H1 (cell line): ENCODE results near the gene WWC1. TPM values are rescaled to one million over a fixed set of nuclear protein-coding genes. Genes with fewer than 3 reads are reported as not detected.

Experiments
- CTCF ChIA-PET: fragments of 300-600 bp; sonication (Branson Sonifier 250); formaldehyde crosslinking; loops from one replicate; lab custom pipeline; 2021; ENCODE audit not compliant: partially characterized antibody; lab: Charles Lee
- POLR2A ChIA-PET: fragments of 300-600 bp; sonication (Branson Sonifier 250); formaldehyde crosslinking; loops from one replicate; lab custom pipeline; 2021; ENCODE audit warnings: inconsistent platforms; ENCODE audit not compliant: partially characterized antibody; lab: Charles Lee
- DNase-seq, 2 experiments: peaks; one replicate each; pipeline versions ENCODE4 v3.0.0 to v3.0.0-alpha.2; 2010 to 2022; ENCODE audit warnings: low spot score in 2 of 2, low read depth in 1 of 2, mixed read lengths in 1 of 2
- FAIRE-seq: peaks from 2 replicates; lab custom pipeline; 2011; peaks lifted over from hg19 to GRCh38; lab: Jason Lieb, UNC
- H2AFZ ChIP-seq: 2 replicates; pipeline ENCODE4 v1.8.1; 2012; ENCODE audit warnings: low read length, inconsistent platforms
- H2AK5ac ChIP-seq: 2 replicates; pipeline ENCODE4 v1.6.1; 2013; ENCODE audit warnings: low read depth, low read length
- H2BK120ac ChIP-seq: replicated peaks from 2 replicates; pipeline ENCODE3; 2013; ENCODE audit warnings: low read depth, low read length, inconsistent platforms
- H2BK12ac ChIP-seq: 2 replicates; pipeline ENCODE4 v1.6.1; 2013; ENCODE audit warnings: low read depth, low read length
- H2BK15ac ChIP-seq: 2 replicates; pipeline ENCODE4 v1.6.1; 2013; ENCODE audit warnings: low read length
- H2BK20ac ChIP-seq: 2 replicates; pipeline ENCODE4 v1.6.1; 2013; ENCODE audit warnings: low read length
- H2BK5ac ChIP-seq: 2 replicates; pipeline ENCODE4 v1.6.1; 2013; ENCODE audit warnings: low read depth, low read length
- H3K14ac ChIP-seq: 2 replicates; pipeline ENCODE4 v1.6.1; 2013; ENCODE audit warnings: inconsistent platforms; ENCODE audit not compliant: insufficient read length
- H3K18ac ChIP-seq: 2 replicates; pipeline ENCODE4 v1.6.1; 2013; ENCODE audit warnings: low read length; ENCODE audit errors: extremely low read depth
- H3K23ac ChIP-seq: 2 replicates; pipeline ENCODE4 v1.6.1; 2013; ENCODE audit warnings: inconsistent platforms; ENCODE audit not compliant: insufficient read length
- H3K23me2 ChIP-seq: 2 replicates; pipeline ENCODE4 v1.6.1; 2013; ENCODE audit warnings: low read depth, low read length
- H3K27ac ChIP-seq: 2 replicates; pipeline ENCODE4 v1.6.1; 2011; ENCODE audit warnings: low read depth, low read length, inconsistent platforms
- H3K27me3 ChIP-seq, 4 experiments: replicated peaks in 1 of 4; 1 replicate in 1 of 4; 2 replicates in 3 of 4; pipeline versions ENCODE4 v1.6.1 to v1.8.1; 2011 to 2013; ENCODE audit warnings: low read length in 3 of 4, mild to moderate bottlenecking in 3 of 4, inconsistent platforms in 2 of 4, mixed read lengths in 2 of 4, moderate library complexity in 1 of 4; ENCODE audit not compliant: control insufficient read depth in 3 of 4, insufficient read depth in 3 of 4; ENCODE audit errors: extremely low read depth in 1 of 4
- H3K36me3 ChIP-seq, 4 experiments: 2 replicates each; pipeline versions ENCODE4 v1.6.1 to v1.8.1; 2011 to 2013; ENCODE audit warnings: mild to moderate bottlenecking in 4 of 4, low read length in 3 of 4, moderate library complexity in 2 of 4, control low read depth in 1 of 4, inconsistent platforms in 1 of 4; ENCODE audit not compliant: insufficient read depth in 4 of 4, control insufficient read depth in 2 of 4
- H3K4ac ChIP-seq: replicated peaks from 2 replicates; pipeline ENCODE3; 2013; ENCODE audit warnings: low read length, low read depth, mixed read lengths, inconsistent platforms; ENCODE audit not compliant: insufficient read length
- H3K4me1 ChIP-seq, 4 experiments: replicated peaks in 1 of 4; 1 replicate in 1 of 4; 2 replicates in 3 of 4; pipeline versions ENCODE4 v1.6.1 to v1.8.1; 2011 to 2013; ENCODE audit warnings: low read length in 3 of 4, inconsistent platforms in 2 of 4, mixed read lengths in 1 of 4; ENCODE audit not compliant: insufficient read depth in 4 of 4, control insufficient read depth in 3 of 4
- H3K4me2 ChIP-seq, 2 experiments: 2 replicates each; pipeline versions ENCODE4 v1.6.1 to v1.8.1; 2011 to 2013; ENCODE audit warnings: low read depth in 2 of 2, low read length in 2 of 2, control low read depth in 1 of 2, inconsistent platforms in 1 of 2, mild to moderate bottlenecking in 1 of 2; ENCODE audit not compliant: insufficient read depth in 1 of 2
- H3K4me3 ChIP-seq, 4 experiments: fragments of 200-600, 300-600 bp in 1 of 4; sonication (generic), shearing (Covaris generic), sonication (Bioruptor Twin) in 1 of 4; 2 replicates each; pipeline versions ENCODE4 v1.5.1 to v1.8.1; 2011 to 2016; ENCODE audit warnings: low read length in 4 of 4, low read depth in 3 of 4, control low read depth in 2 of 4, inconsistent platforms in 2 of 4, mild to moderate bottlenecking in 2 of 4, mixed read lengths in 1 of 4, moderate library complexity in 1 of 4; ENCODE audit not compliant: insufficient read depth in 2 of 4; ENCODE audit errors: extremely low read depth in 1 of 4
- H3K56ac ChIP-seq: replicated peaks from 2 replicates; pipeline ENCODE3; 2013; ENCODE audit warnings: low read depth, mild to moderate bottlenecking, mixed read lengths, low read length, inconsistent platforms; ENCODE audit not compliant: insufficient read length
- H3K79me1 ChIP-seq: 2 replicates; pipeline ENCODE4 v1.6.1; 2013; ENCODE audit warnings: low read depth, low read length, control low read depth
- H3K79me2 ChIP-seq, 2 experiments: 2 replicates each; pipeline versions ENCODE4 v1.6.1 to v1.8.1; 2012 to 2013; ENCODE audit warnings: low read length in 2 of 2, mild to moderate bottlenecking in 2 of 2, inconsistent platforms in 1 of 2; ENCODE audit not compliant: insufficient read depth in 2 of 2, control insufficient read depth in 1 of 2
- H3K9ac ChIP-seq, 4 experiments: replicated peaks in 1 of 4; 1 replicate in 1 of 4; 2 replicates in 3 of 4; pipeline versions ENCODE4 v1.6.1 to v1.8.1; 2011 to 2013; ENCODE audit warnings: low read depth in 3 of 4, low read length in 3 of 4, control low read depth in 2 of 4, mild to moderate bottlenecking in 2 of 4, moderate library complexity in 2 of 4, inconsistent platforms in 1 of 4; ENCODE audit errors: extremely low read depth in 1 of 4
- H3K9me3 ChIP-seq, 2 experiments: 2 replicates each; pipeline versions ENCODE4 v1.6.1 to v1.8.1; 2012 to 2013; ENCODE audit warnings: mild to moderate bottlenecking in 2 of 2, moderate library complexity in 2 of 2, control low read depth in 1 of 2, inconsistent platforms in 1 of 2, low read depth in 1 of 2, low read length in 1 of 2, mixed read lengths in 1 of 2; ENCODE audit not compliant: insufficient read depth in 2 of 2
- H4K20me1 ChIP-seq, 2 experiments: replicated peaks in 1 of 2; 2 replicates each; pipeline versions ENCODE3 to v1.8.1; 2011 to 2013; ENCODE audit warnings: inconsistent platforms in 2 of 2, low read length in 2 of 2, mild to moderate bottlenecking in 1 of 2; ENCODE audit not compliant: insufficient read depth in 2 of 2, control insufficient read depth in 1 of 2
- H4K5ac ChIP-seq: 2 replicates; pipeline ENCODE4 v1.6.1; 2013; ENCODE audit warnings: low read length, low read depth, mixed read lengths, inconsistent platforms; ENCODE audit not compliant: insufficient read length
- H4K8ac ChIP-seq: 2 replicates; pipeline ENCODE4 v1.8.0; 2013; ENCODE audit warnings: mild to moderate bottlenecking, moderate library complexity, low read length, inconsistent platforms; ENCODE audit not compliant: insufficient read depth; ENCODE audit errors: extremely low read depth
- H4K91ac ChIP-seq: replicated peaks from 2 replicates; pipeline ENCODE3; 2013; ENCODE audit warnings: low read length, mixed read lengths, inconsistent platforms; ENCODE audit not compliant: insufficient read length
- ATF3 ChIP-seq: IDR thresholded peaks from 2 replicates; pipeline ENCODE4 v1.6.1; 2011; ENCODE audit warnings: low read depth, mild to moderate bottlenecking, low read length; ENCODE audit not compliant: insufficient read depth
- YY1 ChIP-seq: IDR thresholded peaks from 2 replicates; pipeline ENCODE4 v1.6.1; 2011; ENCODE audit warnings: low read depth, mild to moderate bottlenecking, low read length
- WGBS, 2 experiments: shearing (Covaris generic) in 1 of 2; methylation state at CpG; one replicate each; pipeline versions ENCODE4 v1.1.6 to v1.1.7; 2013 to 2015; ENCODE audit warnings: low lambda C conversion rate in 2 of 2, mixed read lengths in 2 of 2, inconsistent platforms in 1 of 2, low coverage in 1 of 2, missing lambda C conversion rate in 1 of 2; ENCODE audit not compliant: insufficient replicate concordance in 2 of 2, insufficient coverage in 1 of 2, insufficient read length in 1 of 2; ENCODE audit errors: extremely low coverage in 1 of 2, missing lambda C conversion rate in 1 of 2; 5-methylcytosine and 5-hydroxymethylcytosine counted together
- polyA plus RNA-seq, 7 experiments: library from polyadenylated mRNA; depleted of rRNA in 3 of 7; stranded (reverse) in 5 of 7; unstranded in 2 of 7; fragments of >200 nt in 5 of 7; fragments of 200-250 nt in 2 of 7; gene quantifications; 1 replicate in 5 of 7; 2 replicates in 1 of 7; 4 replicates in 1 of 7; pipeline versions ENCODE4 v1.2.1 to v1.2.3, GENCODE V29; 2011 to 2013; ENCODE audit warnings: missing spikeins in 2 of 7, mixed read lengths in 2 of 7
- total RNA-seq: library from RNA; stranded (reverse); fragmentation: NEBNext Ultra II Directional; extraction: Animal tissue kit (Norgen Biotek cat#: 25700); gene quantifications from 2 replicates; pipeline ENCODE4 v1.2.1, GENCODE V29; 2021

The WWC1 gene
- total and polyA plus RNA-seq, 2 of the 8 experiments (the other 6 are each of a cell fraction or from before 2014, with no cell fraction given), result 16.4 to 41.1 TPM

GRCh38 chr5:168368854-168369253, 77.4 kb downstream of the WWC1 start:
- H3K9me3 ChIP-seq, result no peaks in the 10 kb centered on the region
- TF ChIP-seq ATF3 (no peak), YY1 (peak; percentile 79)
- H2BK5ac ChIP-seq, result no peak overlapping the region
- H2AK5ac ChIP-seq, result no peak overlapping the region
- no peak overlapping the region for H4K5ac ChIP-seq
- H2BK12ac ChIP-seq, result no peak overlapping the region
- no peak overlapping the region for H2BK120ac ChIP-seq
- H3K4me2 ChIP-seq, result no peak overlapping the region
- WGBS, 2 experiments, result 89% methylated on average over 3 of the region's 3 CpGs; no CpG with 5 or more reads in 1 of the 2 experiments
- peaks cover 8% of the 10 kb centered on the region for H3K79me1 ChIP-seq
- H2BK20ac ChIP-seq, result no peak overlapping the region
- no peak overlapping the region for H4K91ac ChIP-seq
- no peak overlapping the region for H3K18ac ChIP-seq
- H3K79me2 ChIP-seq, result peaks cover 0 to 22% of the 10 kb centered on the region in 2 experiments; a peak in 2 of 4 replicates
- H3K4me3 ChIP-seq, result no peak overlapping the region
- no peak overlapping the region for H2AFZ ChIP-seq
- H4K8ac ChIP-seq, result no peak overlapping the region
- H3K23ac ChIP-seq, result no peak overlapping the region
- DNase-seq, result no peak
- H3K4ac ChIP-seq, result no peak overlapping the region
- H3K14ac ChIP-seq, result no peak overlapping the region
- no peak for FAIRE-seq
- H3K56ac ChIP-seq, result no peak overlapping the region
- H3K23me2 ChIP-seq, result 0 out of 2 replicates have a peak, but pooled peaks cover 1% of the 10 kb centered on the region
- H3K27ac ChIP-seq, result no peak overlapping the region
- ChIA-PET CTCF (interaction anchor here (1.1 to 3.5 kb wide), 12 partner anchors 11 to 87 kb away, joined by 3 to 12 read pairs (median 4); no protein-coding TSS in a partner anchor), POLR2A (no interaction called here)
- peaks cover 1 to 5% of the 10 kb centered on the region in 2 experiments for H4K20me1 ChIP-seq
- no peak overlapping the region for H2BK15ac ChIP-seq
- H3K36me3 ChIP-seq, result no peaks in the 10 kb centered on the region
- no peak overlapping the region for H3K9ac ChIP-seq
- H3K27me3 ChIP-seq, result no peaks in the 10 kb centered on the region
- peaks cover 7 to 19% (median 12%) of the 10 kb centered on the region in 4 experiments for H3K4me1 ChIP-seq
